Middle frontal gyrus (tissue), 1 donor: ENCODE results near the gene PNMT.

Experiments
- DNase-seq: peaks from one replicate; pipeline ENCODE4 v3.0.0-alpha.2; 2015; ENCODE audit warnings: low spot score; ENCODE audit errors: extremely low spot score

Gene PNMT, protein sequence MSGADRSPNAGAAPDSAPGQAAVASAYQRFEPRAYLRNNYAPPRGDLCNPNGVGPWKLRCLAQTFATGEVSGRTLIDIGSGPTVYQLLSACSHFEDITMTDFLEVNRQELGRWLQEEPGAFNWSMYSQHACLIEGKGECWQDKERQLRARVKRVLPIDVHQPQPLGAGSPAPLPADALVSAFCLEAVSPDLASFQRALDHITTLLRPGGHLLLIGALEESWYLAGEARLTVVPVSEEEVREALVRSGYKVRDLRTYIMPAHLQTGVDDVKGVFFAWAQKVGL

DNA sequence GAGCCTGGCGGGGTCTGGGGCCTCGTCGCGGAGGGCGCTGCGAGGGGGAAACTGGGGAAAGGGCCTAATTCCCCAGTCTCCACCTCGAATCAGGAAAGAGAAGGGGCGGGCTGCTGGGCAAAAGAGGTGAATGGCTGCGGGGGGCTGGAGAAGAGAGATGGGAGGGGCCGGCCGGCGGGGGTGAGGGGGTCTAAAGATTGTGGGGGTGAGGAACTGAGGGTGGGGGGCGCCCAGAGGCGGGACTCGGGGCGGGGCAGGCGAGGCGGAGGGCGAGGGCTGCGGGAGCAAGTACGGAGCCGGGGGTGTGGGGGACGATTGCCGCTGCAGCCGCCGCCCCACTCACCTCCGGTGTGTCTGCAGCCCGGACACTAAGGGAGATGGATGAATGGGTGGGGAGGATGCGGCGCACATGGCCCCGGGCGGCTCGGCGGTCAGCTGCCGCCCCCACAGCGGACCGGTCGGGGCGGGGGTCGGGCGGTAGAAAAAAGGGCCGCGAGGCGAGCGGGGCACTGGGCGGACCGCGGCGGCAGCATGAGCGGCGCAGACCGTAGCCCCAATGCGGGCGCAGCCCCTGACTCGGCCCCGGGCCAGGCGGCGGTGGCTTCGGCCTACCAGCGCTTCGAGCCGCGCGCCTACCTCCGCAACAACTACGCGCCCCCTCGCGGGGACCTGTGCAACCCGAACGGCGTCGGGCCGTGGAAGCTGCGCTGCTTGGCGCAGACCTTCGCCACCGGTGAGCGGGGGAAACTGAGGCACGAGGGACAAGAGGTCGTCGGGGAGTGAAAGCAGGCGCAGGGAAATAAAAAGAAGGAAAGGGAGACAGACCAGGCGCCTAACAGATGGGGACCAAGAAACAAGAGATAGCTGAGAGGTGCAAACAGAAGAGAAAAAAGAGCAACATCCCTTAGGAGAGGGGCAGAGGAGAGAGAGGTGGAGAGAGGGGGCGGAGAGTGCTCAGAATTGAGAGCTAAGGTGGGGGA, at the start of gene PNMT:
Gene PNMT (plus strand): TSS at position 509 of the 980 bp plus-strand sequence. CDS start 23 bp downstream, at position 532.
- DNase-seq, result no peak

DNA sequence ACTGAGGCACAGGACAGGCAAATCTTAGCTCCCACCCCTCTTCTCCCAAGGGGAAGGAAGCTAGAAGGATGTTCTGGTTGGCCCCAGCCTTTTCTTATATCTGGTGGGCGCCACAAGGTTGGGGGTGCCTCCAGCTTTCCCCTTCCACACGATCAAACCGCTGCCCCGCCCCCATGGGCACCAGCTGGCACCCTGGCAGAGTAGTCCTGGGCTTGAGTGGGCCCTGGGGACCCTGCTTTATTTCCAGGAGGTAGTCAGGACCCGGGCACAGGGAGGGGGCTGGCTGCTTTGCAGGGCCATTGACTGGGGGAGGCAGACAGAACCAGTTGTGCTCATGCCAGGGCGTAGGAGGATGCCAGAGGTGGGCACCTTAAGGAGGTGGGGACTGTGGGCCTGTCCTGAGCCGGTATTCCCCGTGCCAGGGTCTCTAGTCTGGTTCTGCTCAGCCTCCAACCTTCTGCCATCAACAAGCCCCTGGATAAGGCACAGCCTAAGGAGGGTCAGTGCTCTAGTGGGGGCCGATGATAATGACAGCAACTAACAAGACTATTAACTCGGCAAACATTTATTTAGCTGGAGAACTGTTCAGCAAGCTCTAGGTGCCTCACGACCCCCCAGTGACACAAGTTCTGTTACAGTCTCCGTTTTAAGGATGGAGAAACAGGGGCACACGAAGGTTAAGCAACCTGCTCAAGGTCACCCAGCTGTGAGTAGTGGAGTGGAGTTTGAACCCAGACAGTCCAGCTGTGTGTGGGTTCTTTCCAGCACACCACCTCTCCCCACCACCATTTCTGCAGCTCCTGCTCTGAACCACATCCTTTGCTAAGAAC, 49.1 kb upstream of the PNMT start:
- DNase-seq, result no peak

DNA sequence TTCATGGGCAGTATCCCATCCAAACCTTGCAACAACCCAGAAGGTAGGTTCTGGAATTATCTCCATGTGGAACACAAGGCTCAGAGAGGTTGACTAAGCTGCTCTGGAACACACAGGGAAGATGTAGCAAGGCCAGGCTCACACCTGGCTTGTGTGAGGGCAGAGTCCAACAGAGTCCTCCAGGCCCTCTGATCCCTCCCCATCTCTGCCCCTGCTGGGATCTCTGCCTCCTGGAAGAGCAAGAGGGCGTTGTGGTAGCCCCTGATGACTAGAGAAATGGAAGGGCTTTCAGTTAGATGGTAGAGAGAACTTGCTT, 48.5 kb upstream of the PNMT start:
- DNase-seq, result no peak

DNA sequence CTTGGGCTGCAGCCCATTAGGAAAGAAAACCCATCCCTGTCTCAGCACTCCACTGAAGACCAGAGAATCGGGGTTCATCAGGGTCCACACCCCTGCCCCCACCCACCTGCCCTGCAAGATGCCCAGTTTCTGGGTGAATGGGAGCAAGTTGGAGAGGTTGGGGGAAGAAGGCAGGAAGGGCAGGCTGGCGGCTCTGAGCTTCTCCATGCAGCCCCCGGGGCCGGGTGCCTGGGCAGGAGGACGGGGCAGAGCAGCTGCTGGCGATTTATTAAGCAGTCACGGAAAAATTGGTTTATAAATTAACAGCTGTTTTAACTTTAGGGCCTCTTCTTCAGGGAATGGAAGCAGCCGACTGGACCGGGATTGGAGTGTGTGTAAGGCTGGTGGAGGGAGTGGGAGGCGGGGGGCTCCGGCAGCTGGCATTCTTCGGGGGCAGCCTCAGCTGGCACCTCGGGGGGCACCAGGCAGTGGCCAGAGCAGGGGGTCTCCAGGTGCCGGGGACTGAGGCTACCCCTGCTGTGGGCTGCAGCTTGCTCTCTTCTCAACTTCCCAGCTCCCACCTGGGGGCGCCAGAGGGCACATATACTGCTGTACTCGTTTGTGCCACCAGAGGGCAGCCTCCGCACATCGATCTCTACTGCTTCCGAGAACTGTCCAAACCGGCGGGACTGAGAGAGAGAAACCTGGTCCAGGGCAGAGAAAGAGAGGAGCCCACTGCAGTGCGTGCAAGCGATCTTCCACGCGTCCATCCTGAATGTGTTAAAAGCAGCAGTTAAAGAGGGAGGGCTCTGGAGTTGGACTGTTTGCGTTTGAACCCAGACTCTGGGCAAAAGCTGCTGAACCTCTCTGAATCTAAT, 46.5 kb upstream of the PNMT start:
- DNase-seq, result peak; percentile 82

DNA sequence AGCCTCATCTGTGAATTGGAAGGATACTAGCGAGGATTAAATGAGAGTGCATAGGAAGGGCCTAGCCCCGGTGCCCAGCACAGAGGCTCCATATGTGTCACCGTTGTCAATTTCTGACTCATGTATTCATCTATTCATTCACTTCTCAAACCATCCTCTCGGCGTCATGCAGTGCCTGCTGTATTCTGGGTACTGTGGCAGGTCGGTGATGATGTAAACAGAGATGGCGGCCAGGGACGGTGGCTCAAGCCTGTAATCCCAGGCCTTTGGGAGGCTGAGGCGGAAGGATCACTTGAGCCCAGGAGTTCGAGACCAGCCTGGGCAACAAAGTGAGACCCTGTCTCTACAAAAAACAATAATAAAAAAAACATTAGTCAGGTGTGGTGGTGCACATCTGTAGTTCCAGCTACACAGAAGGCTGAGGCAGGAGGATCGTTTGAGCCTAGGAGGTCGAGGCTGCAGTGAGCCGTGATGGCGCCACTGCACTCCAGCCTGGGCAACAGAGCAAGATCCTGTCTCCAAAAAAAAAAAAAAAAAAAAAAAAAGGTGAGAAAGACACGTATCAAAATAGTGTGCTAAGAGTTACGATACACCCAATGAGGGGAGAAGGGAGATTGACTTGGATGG, 45.8 kb upstream of the PNMT start:
- DNase-seq, result no peak

DNA sequence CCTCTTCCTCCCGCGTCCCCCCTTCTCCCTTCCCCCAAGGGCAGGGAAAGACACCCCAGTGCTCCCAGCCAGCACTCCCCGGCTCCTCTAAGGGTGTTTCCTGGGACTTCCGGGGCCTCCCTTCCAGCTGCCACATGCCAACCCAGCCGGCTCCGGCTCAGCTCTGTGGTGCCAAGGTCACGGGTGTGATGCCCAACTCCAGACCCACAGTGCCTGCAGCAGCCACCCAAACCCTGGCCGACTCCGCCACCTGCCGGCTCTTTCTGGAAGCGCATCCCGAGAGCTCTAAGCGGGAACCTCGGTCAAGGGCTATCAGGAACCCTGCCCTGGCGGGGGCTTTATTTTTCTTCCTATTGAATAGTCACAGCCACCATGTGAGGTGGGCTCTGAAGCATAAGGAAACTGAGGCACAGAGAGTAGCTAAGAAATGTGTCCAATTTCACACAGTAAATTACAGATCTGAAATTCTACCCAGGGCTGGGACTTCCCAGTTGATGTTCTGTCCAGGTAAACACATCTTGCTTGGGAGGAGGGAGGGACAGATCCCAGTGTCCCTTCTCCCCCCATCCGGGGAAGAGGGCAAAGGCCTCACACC, 44.8 kb upstream of the PNMT start:
- DNase-seq, result peak; percentile 74

DNA sequence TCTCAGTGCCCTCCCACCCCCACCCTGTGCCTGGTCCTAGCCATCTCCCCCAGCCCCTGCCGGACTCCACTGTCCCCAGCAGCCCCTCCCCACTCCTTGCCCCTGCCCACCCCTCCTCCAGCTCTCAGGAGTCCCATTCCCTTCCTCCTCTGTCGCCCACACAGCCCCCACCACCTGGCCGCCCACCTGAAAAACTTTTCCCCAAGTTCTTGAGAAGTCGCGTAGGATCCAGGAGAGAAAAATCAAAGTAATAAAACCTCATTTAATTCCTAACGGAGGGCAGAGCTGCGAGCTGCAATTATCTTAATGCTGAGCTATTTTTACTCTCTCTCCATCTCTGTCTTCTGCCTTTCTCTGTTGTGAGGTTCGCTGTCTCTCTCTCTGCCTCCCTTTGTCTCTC, 43.9 kb upstream of the PNMT start:
- DNase-seq, result no peak

DNA sequence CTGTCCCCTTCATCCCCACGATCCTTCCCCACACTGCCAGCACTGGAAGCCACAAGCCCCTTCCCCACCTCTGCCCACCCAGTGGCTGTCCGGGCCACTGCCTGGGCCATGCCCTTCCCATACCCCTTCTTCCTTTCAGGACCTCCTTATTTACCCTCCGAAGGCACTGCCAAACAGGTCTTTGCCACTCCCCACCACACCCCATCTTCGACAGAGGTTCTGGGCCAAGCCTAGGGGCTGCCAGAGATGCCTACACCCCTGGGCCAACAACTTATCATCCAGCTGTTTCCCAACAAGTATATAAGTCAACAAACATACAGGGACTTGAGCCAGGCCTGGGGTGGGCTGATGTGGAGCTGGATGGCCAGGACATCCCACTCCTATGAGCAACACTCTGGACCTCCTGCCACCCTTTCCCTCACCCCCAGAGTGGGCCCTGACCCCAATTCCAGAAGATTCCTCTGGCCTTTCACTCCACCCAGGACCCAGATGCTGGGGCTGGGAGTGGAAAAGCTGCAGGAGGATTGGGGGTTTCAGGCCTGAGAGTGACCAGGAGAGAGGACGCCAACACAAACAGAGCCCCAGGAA, 43.0 kb upstream of the PNMT start:
- DNase-seq, result no peak

DNA sequence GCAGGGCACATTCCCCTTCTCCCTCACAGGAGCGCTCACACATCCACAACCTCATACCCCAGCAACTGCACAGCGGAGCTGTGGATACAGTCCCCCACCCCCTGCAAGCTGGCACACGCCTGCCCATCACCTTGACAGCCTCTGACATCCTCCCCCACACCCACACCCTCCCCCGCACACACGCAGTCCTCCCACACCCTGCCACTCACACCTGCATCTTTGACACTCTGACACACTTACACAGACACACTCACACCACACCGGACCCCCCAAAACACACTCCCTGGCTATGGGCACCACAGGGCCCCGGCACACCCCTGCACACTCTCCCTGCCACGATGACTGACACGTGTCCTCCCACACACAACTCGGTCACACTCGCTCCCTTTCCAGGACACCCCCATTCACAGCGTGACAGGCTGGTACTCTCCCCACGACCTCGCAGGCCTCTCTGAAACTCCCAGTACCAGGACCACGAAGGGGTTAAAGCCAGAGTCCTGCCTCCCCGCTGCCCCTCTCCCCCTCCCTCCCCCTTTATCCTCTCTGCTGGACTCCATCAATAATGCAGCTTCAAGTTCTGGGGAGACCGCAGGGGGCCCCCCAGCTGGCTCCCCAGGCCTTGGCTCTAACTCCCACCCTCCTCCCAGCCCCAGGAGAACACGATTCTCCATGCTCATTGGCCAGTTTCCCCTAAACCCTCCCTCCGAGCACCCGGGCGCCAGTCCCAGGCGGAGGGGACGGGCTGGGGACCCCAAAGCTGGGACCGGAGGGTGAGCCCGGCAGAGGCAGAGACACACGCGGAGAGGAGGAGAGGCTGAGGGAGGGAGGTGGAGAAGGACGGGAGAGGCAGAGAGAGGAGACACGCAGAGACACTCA, 41.8 kb upstream of the PNMT start, which contains the start of gene PPP1R1B:
Gene PPP1R1B (plus strand): TSS at position 782 of the 876 bp plus-strand sequence. CDS start 441 bp downstream, outside the sequence.
- DNase-seq, result no peak

DNA sequence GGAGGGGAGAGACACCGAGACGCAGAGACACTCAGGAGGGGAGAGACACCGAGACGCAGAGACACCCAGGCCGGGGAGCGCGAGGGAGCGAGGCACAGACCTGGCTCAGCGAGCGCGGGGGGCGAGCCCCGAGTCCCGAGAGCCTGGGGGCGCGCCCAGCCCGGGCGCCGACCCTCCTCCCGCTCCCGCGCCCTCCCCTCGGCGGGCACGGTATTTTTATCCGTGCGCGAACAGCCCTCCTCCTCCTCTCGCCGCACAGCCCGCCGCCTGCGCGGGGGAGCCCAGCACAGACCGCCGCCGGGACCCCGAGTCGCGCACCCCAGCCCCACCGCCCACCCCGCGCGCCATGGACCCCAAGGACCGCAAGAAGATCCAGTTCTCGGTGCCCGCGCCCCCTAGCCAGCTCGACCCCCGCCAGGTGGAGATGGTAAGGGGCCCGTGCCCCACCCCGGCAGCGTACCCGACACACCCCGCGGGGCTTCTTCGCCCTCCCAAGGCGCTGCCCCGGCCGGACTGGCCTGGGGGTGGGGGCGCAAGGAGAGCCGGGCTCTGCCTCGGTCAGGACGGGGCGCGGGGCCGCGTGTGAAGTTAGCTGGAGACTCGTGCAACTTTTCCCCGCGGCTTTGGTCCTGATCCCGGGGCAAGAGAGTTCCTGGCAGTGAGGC, 41.1 kb upstream of the PNMT start:
- no peak for DNase-seq

DNA sequence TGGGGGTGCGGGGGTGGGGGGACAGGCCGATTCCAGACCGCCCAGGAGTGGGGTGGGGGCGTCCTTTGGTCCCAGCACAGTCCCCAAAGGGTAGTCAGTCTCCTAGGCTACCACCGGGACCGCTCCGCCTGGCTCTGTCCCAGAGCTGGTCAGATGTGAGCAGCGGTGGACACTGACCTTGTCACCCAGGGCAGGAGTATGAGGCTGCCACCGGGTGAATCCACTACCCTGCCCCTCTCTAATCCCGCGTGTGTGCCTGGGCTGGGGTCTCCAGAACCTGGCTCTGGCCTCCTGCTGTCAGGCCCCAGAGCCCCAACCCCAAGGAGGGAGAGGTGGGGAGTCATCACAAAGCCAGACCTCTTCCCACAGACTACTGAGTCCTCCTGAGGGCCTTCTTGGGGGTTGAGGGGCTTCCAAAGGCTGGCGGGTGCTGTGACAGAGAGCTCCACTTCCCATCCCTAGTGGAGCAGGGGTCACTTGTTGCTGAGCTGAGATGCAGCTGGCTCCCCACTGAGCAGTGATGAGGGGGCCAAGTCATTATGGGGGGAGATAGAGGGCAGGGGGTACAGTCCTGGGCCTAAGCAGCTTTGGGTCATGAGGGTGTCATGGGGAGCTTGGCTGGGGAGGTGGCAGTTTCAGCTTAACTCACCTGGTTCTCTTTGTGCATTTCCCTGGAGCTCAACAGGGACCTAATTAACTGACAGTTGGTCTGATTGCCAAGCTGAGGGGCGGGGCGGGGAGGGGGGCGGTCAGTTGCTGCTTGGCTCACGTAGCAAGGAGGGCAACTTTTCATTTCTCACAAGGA, 40.3 kb upstream of the PNMT start:
- no peak for DNase-seq

DNA sequence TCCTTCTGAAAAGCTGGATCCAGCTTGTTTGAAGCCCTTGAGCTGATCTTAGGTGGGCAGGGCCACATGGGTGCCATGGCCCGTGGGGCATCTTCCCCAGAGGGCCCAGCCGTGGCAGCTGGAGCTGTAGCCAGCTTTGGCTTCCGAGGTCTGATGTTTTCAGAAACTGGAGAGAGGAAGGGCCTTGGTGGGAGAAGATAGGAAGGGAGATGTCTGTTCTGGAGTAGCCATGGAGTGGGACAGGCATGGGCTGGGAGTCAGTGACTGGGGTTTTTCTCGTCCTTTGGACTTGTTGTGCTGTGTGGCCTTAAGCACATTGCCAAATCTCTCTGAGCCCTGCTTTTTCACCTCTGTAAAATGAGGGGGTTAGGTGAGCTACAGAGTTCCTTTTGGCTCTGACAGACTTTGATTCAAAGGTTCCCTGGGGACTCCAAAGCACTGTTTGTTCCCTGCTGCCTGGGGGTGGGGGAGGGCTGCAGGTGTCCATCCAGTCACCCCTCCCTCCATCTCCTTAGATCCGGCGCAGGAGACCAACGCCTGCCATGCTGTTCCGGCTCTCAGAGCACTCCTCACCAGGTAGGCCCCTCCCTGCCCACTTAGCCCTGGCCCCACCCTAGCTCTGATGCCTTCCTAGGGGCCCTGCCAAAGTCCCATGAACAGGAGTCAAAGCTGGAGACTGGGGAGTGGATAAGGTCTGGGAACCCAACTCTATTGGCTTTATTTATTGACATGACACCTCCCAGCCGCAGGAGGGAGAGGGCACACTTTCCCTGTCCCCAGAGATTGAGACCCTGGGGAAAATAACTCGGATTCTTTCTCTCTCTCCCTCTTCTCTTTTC, 39.4 kb upstream of the PNMT start:
- DNase-seq, result no peak

DNA sequence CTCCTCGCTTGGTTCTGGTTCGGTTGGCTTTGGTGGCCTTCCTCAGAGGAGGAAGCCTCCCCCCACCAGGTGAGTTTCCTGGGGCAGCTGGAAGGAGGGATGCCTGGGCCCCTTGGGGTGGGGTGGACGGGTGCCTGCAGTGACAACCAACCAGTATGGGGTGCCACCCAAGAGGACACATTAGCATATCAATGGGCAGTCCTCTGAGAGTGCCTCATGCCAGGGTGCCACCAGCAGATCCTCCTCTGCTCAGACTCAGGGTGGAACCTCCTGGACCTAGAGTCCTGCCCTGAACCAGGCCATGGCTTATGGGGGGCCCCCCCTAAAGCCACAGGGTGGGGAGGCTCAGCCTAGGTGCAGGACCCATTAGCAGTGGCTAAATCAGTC, 38.8 kb upstream of the PNMT start:
- DNase-seq, result no peak

DNA sequence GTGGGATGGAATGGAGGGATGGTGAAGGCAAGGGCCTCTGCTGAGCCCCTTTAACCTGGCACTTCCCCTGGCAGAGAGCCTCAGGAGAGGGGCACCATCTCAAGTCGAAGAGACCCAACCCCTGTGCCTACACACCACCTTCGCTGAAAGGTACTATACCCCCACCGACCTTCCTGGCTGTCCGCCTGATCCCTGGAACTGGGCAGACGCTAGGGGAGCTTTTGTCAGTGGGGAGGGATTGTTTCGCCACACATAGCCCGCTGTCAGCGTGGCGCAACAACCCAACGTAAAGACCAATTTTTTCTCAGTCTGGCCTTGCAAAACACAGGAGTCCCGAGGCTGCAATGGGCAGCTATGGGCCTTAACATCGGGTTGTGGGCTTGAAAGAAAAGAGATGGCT, 38.4 kb upstream of the PNMT start:
- DNase-seq, result no peak

DNA sequence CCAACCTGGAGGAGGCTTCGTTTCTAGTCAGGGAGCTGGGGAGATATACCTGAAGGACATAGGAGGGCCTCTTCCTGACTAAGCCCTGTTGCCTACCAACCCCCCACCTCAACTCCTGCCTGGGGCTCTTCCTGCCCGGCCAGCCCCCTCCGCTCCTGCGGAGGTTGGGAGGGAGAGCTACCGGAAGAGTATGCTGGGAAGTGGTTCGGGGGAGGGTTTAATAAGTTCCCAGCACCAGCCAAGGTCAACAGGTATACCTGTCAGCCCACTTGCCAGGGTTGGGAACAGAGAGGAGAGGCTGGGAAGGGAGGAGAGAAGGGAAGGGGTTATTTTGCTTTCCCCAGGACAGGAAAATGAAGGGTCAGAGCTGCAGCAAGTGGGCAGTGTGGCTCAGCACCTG, 36.9 kb upstream of the PNMT start:
- DNase-seq, result no peak
